HCT116 (cell line): ENCODE results near the gene CSNK1G1. TPM values are rescaled to one million over a fixed set of nuclear protein-coding genes. Genes with fewer than 3 reads are reported as not detected.

Experiments
- ATAC-seq: fragments of 200-7000 bp; cut with Tn5 transposase; 2 replicates; pipeline ENCODE4 v1.9.1; 2020; ENCODE audit warnings: mild to moderate bottlenecking, moderate library complexity
- BruUV-seq: library from RNA; stranded (reverse); fragments of 400-500 nt; replicated peaks from 2 replicates; lab custom pipeline; 2021; lab: Mats Ljungman, UMichigan
- CTCF ChIA-PET: fragments of 300-600 bp; sonication (Branson Sonifier 250); formaldehyde crosslinking; loops from one replicate; lab custom pipeline; 2021; ENCODE audit warnings: antibody characterized with exemption; lab: Charles Lee
- POLR2A ChIA-PET: fragments of 300-600, 350-600 bp; sonication (Branson Sonifier 250); formaldehyde crosslinking; loops from one replicate; lab custom pipeline; 2021; ENCODE audit warnings: antibody characterized with exemption; lab: Charles Lee
- RAD21 ChIA-PET, 2 experiments: fragments of 300-600 bp; sonication (Branson Sonifier 250); formaldehyde crosslinking; loops; one replicate each; lab custom pipeline; 2023; ENCODE audit warnings: low total read pairs in 2 of 2; ENCODE audit not compliant: uncharacterized antibody in 2 of 2, unreplicated experiment in 2 of 2, low non-redundant PET in 1 of 2; lab: Charles Lee
- DNase-seq: peaks from one replicate; pipeline ENCODE4 v3.0.0-alpha.2; 2010; ENCODE audit warnings: low read depth, low spot score
- H2AFZ ChIP-seq: fragments of 200-600 bp; shearing (Covaris generic), sonication (generic); 2 replicates; pipeline ENCODE4 v1.6.1; 2017; ENCODE audit warnings: low read depth, mixed run types, mixed read lengths, antibody characterized with exemption, low read length; ENCODE audit not compliant: poor library complexity, severe bottlenecking
- H3K27ac ChIP-seq: 2 replicates; pipeline ENCODE4 v1.5.1; 2012; ENCODE audit warnings: low read depth, low read length
- H3K27me3 ChIP-seq: fragments of 200-600 bp; sonication (generic); 2 replicates; pipeline ENCODE4 v1.6.1; 2016; ENCODE audit warnings: mixed run types, low read length, mixed read lengths; ENCODE audit not compliant: insufficient read depth
- H3K36me3 ChIP-seq, 2 experiments: fragments of 200-500 bp in 1 of 2; fragments of 200-600 bp in 1 of 2; sonication (Bioruptor generic) in 1 of 2; sonication (generic) in 1 of 2; 2 replicates each; pipeline versions ENCODE4 v1.5.1 to v1.6.1; 2014 to 2016; ENCODE audit warnings: low read length in 2 of 2, inconsistent platforms in 1 of 2, mixed read lengths in 1 of 2, mixed run types in 1 of 2; ENCODE audit not compliant: insufficient read depth in 2 of 2, control insufficient read depth in 1 of 2
- H3K4me1 ChIP-seq, 2 experiments: fragments of 200-600 bp in 1 of 2; sonication (generic) in 1 of 2; 2 replicates each; pipeline versions ENCODE4 v1.5.1 to v1.6.1; 2012 to 2017; ENCODE audit warnings: low read length in 2 of 2, inconsistent platforms in 1 of 2, mild to moderate bottlenecking in 1 of 2, mixed read lengths in 1 of 2, mixed run types in 1 of 2, moderate library complexity in 1 of 2; ENCODE audit not compliant: insufficient read depth in 2 of 2, control insufficient read depth in 1 of 2
- H3K4me2 ChIP-seq: fragments of 200-600 bp; sonication (generic); 2 replicates; pipeline ENCODE4 v1.6.1; 2017; ENCODE audit warnings: mixed run types, low read length, mixed read lengths
- H3K4me3 ChIP-seq, 2 experiments: fragments of 200-600 bp in 1 of 2; sonication (generic) in 1 of 2; replicated peaks in 1 of 2; 2 replicates each; pipeline ENCODE4 v1.5.1; 2011 to 2016; ENCODE audit warnings: low read length in 2 of 2, control low read depth in 1 of 2, low read depth in 1 of 2, mild to moderate bottlenecking in 1 of 2, mixed read lengths in 1 of 2, mixed run types in 1 of 2
- H3K79me2 ChIP-seq: fragments of 200-600 bp; sonication (generic); 2 replicates; pipeline ENCODE4 v1.6.1; 2017; ENCODE audit warnings: mild to moderate bottlenecking, mixed run types, low read length, moderate library complexity, mixed read lengths; ENCODE audit not compliant: insufficient read depth
- H3K9ac ChIP-seq: fragments of 200-600 bp; sonication (generic); 2 replicates; pipeline ENCODE4 v1.6.1; 2016; ENCODE audit warnings: low read length, mixed read lengths
- H3K9me2 ChIP-seq: fragments of 200-600 bp; sonication (generic), shearing (Covaris generic); 2 replicates; pipeline ENCODE4 v1.6.1; 2017; ENCODE audit warnings: mixed run types, mild to moderate bottlenecking, moderate library complexity; ENCODE audit not compliant: insufficient read depth
- H3K9me3 ChIP-seq, 2 experiments: fragments of 200-500 bp in 1 of 2; fragments of 200-600 bp in 1 of 2; sonication (Bioruptor generic) in 1 of 2; sonication (generic) in 1 of 2; 2 replicates each; pipeline ENCODE4 v1.6.1; 2014 to 2017; ENCODE audit warnings: low read length in 2 of 2, mixed read lengths in 2 of 2, inconsistent platforms in 1 of 2, low read depth in 1 of 2, mild to moderate bottlenecking in 1 of 2, mixed run types in 1 of 2, moderate library complexity in 1 of 2; ENCODE audit not compliant: control insufficient read depth in 1 of 2, insufficient read depth in 1 of 2
- H4K20me1 ChIP-seq: fragments of 200-600 bp; sonication (generic), shearing (Covaris generic); 2 replicates; pipeline ENCODE4 v1.6.1; 2017; ENCODE audit warnings: mixed run types, mild to moderate bottlenecking, moderate library complexity; ENCODE audit not compliant: insufficient read depth
- CBX3 ChIP-seq: IDR thresholded peaks from 2 replicates; pipeline ENCODE4 v1.6.1; 2012; ENCODE audit warnings: low read depth
- CEBPB ChIP-seq: IDR thresholded peaks from 2 replicates; pipeline ENCODE4 v1.6.1; 2012; ENCODE audit warnings: low read depth
- CTCF ChIP-seq, 3 experiments: fragments of 200-600 bp in 1 of 3; sonication (generic) in 1 of 3; IDR thresholded peaks in 2 of 3; conservative IDR thresholded peaks in 1 of 3; 2 replicates each; pipeline ENCODE4 v1.5.1; 2012 to 2017; ENCODE audit warnings: low read depth in 2 of 3, low read length in 2 of 3, antibody characterized with exemption in 1 of 3, borderline replicate concordance in 1 of 3, control low read depth in 1 of 3, mild to moderate bottlenecking in 1 of 3, mixed read lengths in 1 of 3, mixed run types in 1 of 3, moderate library complexity in 1 of 3; ENCODE audit not compliant: insufficient read depth in 1 of 3
- EGR1 ChIP-seq: IDR thresholded peaks from 2 replicates; pipeline ENCODE4 v1.6.1; 2012; ENCODE audit warnings: low read depth
- EZH2 ChIP-seq: fragments of 200-600 bp; sonication (generic); IDR thresholded peaks from 2 replicates; pipeline ENCODE4 v1.6.1; 2017; ENCODE audit warnings: antibody characterized with exemption, mixed run types
- EZH2phosphoT487 ChIP-seq: fragments of 200-600 bp; IDR thresholded peaks from 2 replicates; pipeline ENCODE4 v1.6.1; 2018; ENCODE audit warnings: antibody characterized with exemption, borderline replicate concordance
- JUND ChIP-seq: IDR thresholded peaks from 2 replicates; pipeline ENCODE4 v1.6.1; 2012
- POLR2A ChIP-seq: IDR thresholded peaks from 2 replicates; pipeline ENCODE4 v1.7.0; 2011; ENCODE audit warnings: borderline replicate concordance; ENCODE audit not compliant: insufficient read depth, insufficient read length; ENCODE audit errors: extremely low read depth
- POLR2AphosphoS5 ChIP-seq: IDR thresholded peaks from 2 replicates; pipeline ENCODE4 v1.6.1; 2011; ENCODE audit warnings: mild to moderate bottlenecking, low read depth, low read length, moderate library complexity
- REST ChIP-seq: IDR thresholded peaks from 2 replicates; pipeline ENCODE4 v1.6.1; 2012; ENCODE audit warnings: low read depth
- SIN3A ChIP-seq: IDR thresholded peaks from 2 replicates; pipeline ENCODE4 v1.6.1; 2012; ENCODE audit warnings: low read depth
- SRF ChIP-seq: IDR thresholded peaks from 2 replicates; pipeline ENCODE4 v1.6.1; 2012; ENCODE audit warnings: low read depth
- TCF7L2 ChIP-seq: IDR thresholded peaks from 2 replicates; pipeline ENCODE4 v1.7.0; 2011; ENCODE audit warnings: borderline replicate concordance, inconsistent platforms; ENCODE audit not compliant: insufficient read depth, insufficient read length; ENCODE audit errors: extremely low read depth
- ZFX ChIP-seq: fragments of 450-650 bp; IDR thresholded peaks from 2 replicates; pipeline ENCODE4 v1.6.1; 2017
- ZNF274 ChIP-seq: fragments of 200-500 bp; sonication (Bioruptor generic); IDR thresholded peaks from 2 replicates; pipeline ENCODE4 v1.6.1; 2014; ENCODE audit warnings: mild to moderate bottlenecking, low read depth, low read length, inconsistent platforms
- intact Hi-C: fragments of 100-400 bp; cut with micrococcal nuclease; formaldehyde crosslinking; loops from 2 replicates; pipeline ENCODE4 v1.10.0; 2022
- total RNA-seq: library from RNA; stranded (reverse); gene quantifications from one replicate; pipeline ENCODE4 v1.2.1, GENCODE V29; 2021; ENCODE audit not compliant: unreplicated experiment
- TF ChIP-seq, protein P1 (sequence below): IDR thresholded peaks from 2 replicates; pipeline ENCODE4 v1.6.1; 2012
- TF ChIP-seq, protein P2 (sequence below): IDR thresholded peaks from 2 replicates; pipeline ENCODE4 v1.6.1; 2011; ENCODE audit warnings: mild to moderate bottlenecking, low read length, moderate library complexity; ENCODE audit not compliant: insufficient replicate concordance; ENCODE audit errors: extremely low read depth
- TF ChIP-seq, protein P3 (sequence below): IDR thresholded peaks from 2 replicates; pipeline ENCODE4 v1.6.1; 2012

The CSNK1G1 gene
- total RNA-seq, 1 experiment from 2014 or later, result 21.1 TPM

GRCh38 chr15:64197425-64197824 is 158.5 kb downstream of the CSNK1G1 start:
- BruUV-seq, result no TSS peak
- intact Hi-C loops, result no loop called here
- CTCF ChIA-PET, result no interaction called here

More at GRCh38 chr15:64197425-64197824, 158.5 kb downstream of the CSNK1G1 start:
- ChIA-PET POLR2A (no interaction called here), RAD21 (no interaction called here)
- no peaks in the 10 kb centered on the region for H4K20me1 ChIP-seq
- DNase-seq, result no peak
- H3K4me2 ChIP-seq, result no peak overlapping the region
- ATAC-seq, result no peak
- no peak overlapping the region for H3K4me3 ChIP-seq
- H3K27me3 ChIP-seq, result no peaks in the 10 kb centered on the region
- H3K79me2 ChIP-seq, result no peaks in the 10 kb centered on the region
- TF ChIP-seq CBX3, result no peak
- TF ChIP-seq SRF, result no peak
- TF ChIP-seq SIN3A, result no peak
- TF ChIP-seq, protein P1, sequence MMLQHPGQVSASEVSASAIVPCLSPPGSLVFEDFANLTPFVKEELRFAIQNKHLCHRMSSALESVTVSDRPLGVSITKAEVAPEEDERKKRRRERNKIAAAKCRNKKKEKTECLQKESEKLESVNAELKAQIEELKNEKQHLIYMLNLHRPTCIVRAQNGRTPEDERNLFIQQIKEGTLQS, result no peak
- no peak for TF ChIP-seq POLR2A
- TF ChIP-seq ZFX, result no peak
- no peak for TF ChIP-seq TCF7L2
- TF ChIP-seq ZNF274, result no peak
- no peak for TF ChIP-seq CEBPB
- no peak for TF ChIP-seq POLR2AphosphoS5
- TF ChIP-seq REST, result no peak
- no peak for TF ChIP-seq CTCF (IDR thresholded peaks at IDR 0.05 in 2 of 3, conservative IDR thresholded peaks at IDR 0.05 in 1 of 3; ENCODE audit: borderline replicate concordance in 1 of 3, insufficient read depth in 1 of 3, low read depth in 2 of 3, low read length in 2 of 3)
- no peak for TF ChIP-seq JUND
- TF ChIP-seq, protein P2, sequence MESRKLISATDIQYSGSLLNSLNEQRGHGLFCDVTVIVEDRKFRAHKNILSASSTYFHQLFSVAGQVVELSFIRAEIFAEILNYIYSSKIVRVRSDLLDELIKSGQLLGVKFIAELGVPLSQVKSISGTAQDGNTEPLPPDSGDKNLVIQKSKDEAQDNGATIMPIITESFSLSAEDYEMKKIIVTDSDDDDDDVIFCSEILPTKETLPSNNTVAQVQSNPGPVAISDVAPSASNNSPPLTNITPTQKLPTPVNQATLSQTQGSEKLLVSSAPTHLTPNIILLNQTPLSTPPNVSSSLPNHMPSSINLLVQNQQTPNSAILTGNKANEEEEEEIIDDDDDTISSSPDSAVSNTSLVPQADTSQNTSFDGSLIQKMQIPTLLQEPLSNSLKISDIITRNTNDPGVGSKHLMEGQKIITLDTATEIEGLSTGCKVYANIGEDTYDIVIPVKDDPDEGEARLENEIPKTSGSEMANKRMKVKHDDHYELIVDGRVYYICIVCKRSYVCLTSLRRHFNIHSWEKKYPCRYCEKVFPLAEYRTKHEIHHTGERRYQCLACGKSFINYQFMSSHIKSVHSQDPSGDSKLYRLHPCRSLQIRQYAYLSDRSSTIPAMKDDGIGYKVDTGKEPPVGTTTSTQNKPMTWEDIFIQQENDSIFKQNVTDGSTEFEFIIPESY, result no peak
- no peak for TF ChIP-seq EZH2phosphoT487
- TF ChIP-seq EGR1, result no peak
- TF ChIP-seq EZH2, result no peak
- TF ChIP-seq, protein P3, sequence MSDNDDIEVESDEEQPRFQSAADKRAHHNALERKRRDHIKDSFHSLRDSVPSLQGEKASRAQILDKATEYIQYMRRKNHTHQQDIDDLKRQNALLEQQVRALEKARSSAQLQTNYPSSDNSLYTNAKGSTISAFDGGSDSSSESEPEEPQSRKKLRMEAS, result no peak
- no peaks in the 10 kb centered on the region for H3K9me3 ChIP-seq
- no peaks in the 10 kb centered on the region for H3K4me1 ChIP-seq
- H3K36me3 ChIP-seq, result no peaks in the 10 kb centered on the region; a peak in 1 of 4 replicates
- no peaks in the 10 kb centered on the region for H3K9me2 ChIP-seq
- H3K9ac ChIP-seq, result no peak overlapping the region
- H3K27ac ChIP-seq, result no peak overlapping the region
- no peak overlapping the region for H2AFZ ChIP-seq
